Kidney epithelial cell (primary cell): ENCODE measurements around the gene PSMB11. TPM values are rescaled to one million over a fixed set of nuclear protein-coding genes. Genes with fewer than 3 reads are reported as not detected.
A peak's percentile ranks its signal among the peaks of the same experiment; 100 is the strongest.

ENCODE experiments used
- DNase-seq: peaks from one replicate; pipeline ENCODE4 v3.0.0-alpha.2; 2010; ENCODE audit warnings: low read depth
- H3K27me3 ChIP-seq: 2 replicates; pipeline ENCODE4 v1.6.0; 2011; ENCODE audit warnings: low read length; ENCODE audit not compliant: control insufficient read depth, insufficient read depth
- H3K36me3 ChIP-seq: 2 replicates; pipeline ENCODE4 v1.5.1; 2011; ENCODE audit warnings: low read length; ENCODE audit not compliant: control insufficient read depth, insufficient read depth
- H3K4me3 ChIP-seq: 2 replicates; pipeline ENCODE4 v1.5.1; 2011; ENCODE audit warnings: low read depth, mild to moderate bottlenecking, control low read depth, low read length
- total RNA-seq: library from RNA; depleted of rRNA; stranded (reverse); fragments of >200 nt; gene quantifications from 2 replicates; pipeline ENCODE4 v1.2.3, GENCODE V29; 2015
- TF ChIP-seq, protein P1 (sequence below): IDR thresholded peaks from 2 replicates; pipeline ENCODE4 v1.5.1; 2011; ENCODE audit warnings: mild to moderate bottlenecking, moderate library complexity, low read length, control low read depth, inconsistent platforms; ENCODE audit not compliant: insufficient read depth, poor library complexity, severe bottlenecking

PSMB11 gene, protein sequence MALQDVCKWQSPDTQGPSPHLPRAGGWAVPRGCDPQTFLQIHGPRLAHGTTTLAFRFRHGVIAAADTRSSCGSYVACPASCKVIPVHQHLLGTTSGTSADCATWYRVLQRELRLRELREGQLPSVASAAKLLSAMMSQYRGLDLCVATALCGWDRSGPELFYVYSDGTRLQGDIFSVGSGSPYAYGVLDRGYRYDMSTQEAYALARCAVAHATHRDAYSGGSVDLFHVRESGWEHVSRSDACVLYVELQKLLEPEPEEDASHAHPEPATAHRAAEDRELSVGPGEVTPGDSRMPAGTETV
- total RNA-seq: not detected in 2 replicates

DNA sequence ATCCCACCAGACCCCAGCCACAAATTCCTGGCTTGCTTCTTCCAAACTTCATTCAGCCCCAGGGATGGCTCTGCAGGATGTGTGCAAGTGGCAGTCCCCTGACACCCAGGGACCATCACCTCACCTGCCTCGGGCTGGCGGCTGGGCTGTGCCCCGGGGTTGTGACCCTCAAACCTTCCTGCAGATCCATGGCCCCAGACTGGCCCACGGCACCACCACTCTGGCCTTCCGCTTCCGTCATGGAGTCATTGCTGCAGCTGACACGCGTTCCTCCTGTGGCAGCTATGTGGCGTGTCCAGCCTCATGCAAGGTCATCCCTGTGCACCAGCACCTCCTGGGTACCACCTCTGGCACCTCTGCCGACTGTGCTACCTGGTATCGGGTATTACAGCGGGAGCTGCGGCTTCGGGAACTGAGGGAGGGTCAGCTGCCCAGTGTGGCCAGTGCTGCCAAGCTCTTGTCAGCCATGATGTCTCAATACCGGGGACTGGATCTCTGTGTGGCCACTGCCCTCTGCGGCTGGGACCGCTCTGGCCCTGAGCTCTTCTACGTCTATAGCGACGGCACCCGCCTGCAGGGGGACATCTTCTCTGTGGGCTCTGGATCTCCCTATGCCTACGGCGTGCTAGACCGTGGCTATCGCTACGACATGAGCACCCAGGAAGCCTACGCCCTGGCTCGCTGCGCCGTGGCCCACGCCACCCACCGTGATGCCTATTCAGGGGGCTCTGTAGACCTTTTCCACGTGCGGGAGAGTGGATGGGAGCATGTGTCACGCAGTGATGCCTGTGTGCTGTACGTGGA lies at the start of gene PSMB11:
Gene PSMB11, plus strand, starts transcription at position 51 of the 804 bp plus-strand sequence. Its CDS starts 14 bp downstream, at position 65.
- no peak for DNase-seq
- TF ChIP-seq, protein P1, sequence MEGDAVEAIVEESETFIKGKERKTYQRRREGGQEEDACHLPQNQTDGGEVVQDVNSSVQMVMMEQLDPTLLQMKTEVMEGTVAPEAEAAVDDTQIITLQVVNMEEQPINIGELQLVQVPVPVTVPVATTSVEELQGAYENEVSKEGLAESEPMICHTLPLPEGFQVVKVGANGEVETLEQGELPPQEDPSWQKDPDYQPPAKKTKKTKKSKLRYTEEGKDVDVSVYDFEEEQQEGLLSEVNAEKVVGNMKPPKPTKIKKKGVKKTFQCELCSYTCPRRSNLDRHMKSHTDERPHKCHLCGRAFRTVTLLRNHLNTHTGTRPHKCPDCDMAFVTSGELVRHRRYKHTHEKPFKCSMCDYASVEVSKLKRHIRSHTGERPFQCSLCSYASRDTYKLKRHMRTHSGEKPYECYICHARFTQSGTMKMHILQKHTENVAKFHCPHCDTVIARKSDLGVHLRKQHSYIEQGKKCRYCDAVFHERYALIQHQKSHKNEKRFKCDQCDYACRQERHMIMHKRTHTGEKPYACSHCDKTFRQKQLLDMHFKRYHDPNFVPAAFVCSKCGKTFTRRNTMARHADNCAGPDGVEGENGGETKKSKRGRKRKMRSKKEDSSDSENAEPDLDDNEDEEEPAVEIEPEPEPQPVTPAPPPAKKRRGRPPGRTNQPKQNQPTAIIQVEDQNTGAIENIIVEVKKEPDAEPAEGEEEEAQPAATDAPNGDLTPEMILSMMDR: no peak
- H3K4me3 ChIP-seq: no peak within 1 kb of the TSS
- H3K36me3 ChIP-seq: no peaks in the 10 kb centered on the region
- no peaks in the 10 kb centered on the region for H3K27me3 ChIP-seq

DNA sequence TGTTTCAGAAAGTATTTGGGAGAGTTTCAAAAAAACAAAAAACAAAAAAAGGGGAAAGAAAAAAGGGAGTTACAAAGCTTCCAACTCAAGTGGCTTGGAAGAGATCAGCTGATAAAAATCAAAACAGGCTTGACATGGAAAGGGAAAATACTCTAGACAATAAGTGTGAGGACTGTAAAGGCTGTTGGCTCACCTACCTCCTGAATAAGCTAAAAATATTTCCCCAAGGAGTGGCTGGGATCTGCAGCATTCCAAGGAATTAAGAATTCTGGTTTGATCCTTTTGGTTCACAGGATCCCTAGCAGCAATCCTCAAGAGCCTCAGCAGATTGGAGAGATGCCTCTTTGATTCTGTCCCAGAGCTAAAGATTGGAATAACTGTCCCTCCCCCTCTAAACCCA lies 48.5 kb upstream of the PSMB11 start:
- Histone ChIP-seq H3K27me3 (no peaks in the 10 kb centered on the region), H3K4me3 (no peak overlapping the region), H3K36me3 (no peaks in the 10 kb centered on the region)
- no peak for DNase-seq
- TF ChIP-seq, protein P1: no peak

DNA sequence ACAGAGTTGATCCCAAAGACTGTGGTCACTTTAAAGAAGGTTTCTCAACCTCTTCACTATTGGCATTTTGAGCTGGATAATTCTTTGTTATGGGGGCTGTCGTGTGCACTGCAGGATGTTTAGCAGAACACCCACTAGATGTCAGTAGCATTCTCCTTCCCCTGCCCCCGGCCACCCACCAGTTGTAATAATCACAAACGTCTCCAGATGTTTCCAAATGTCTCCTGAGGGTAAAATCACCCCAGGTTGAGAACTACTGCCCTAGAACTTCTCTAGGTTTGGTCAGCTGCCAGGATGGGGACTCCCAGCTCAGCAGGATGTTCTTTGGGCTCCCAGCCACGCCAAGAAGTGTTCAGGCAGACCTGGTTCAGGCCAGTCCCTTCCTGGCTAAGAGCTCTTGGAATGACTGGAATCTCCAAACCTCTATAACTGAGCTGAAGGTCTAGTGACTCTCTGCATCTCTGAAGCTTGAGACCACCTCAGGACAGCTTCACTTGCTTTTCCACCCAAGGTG lies 47.2 kb upstream of the PSMB11 start:
- DNase-seq: no peak
- H3K27me3 ChIP-seq: no peaks in the 10 kb centered on the region
- H3K4me3 ChIP-seq: no peak overlapping the region
- no peaks in the 10 kb centered on the region for H3K36me3 ChIP-seq
- TF ChIP-seq, protein P1: peak; percentile 71

DNA sequence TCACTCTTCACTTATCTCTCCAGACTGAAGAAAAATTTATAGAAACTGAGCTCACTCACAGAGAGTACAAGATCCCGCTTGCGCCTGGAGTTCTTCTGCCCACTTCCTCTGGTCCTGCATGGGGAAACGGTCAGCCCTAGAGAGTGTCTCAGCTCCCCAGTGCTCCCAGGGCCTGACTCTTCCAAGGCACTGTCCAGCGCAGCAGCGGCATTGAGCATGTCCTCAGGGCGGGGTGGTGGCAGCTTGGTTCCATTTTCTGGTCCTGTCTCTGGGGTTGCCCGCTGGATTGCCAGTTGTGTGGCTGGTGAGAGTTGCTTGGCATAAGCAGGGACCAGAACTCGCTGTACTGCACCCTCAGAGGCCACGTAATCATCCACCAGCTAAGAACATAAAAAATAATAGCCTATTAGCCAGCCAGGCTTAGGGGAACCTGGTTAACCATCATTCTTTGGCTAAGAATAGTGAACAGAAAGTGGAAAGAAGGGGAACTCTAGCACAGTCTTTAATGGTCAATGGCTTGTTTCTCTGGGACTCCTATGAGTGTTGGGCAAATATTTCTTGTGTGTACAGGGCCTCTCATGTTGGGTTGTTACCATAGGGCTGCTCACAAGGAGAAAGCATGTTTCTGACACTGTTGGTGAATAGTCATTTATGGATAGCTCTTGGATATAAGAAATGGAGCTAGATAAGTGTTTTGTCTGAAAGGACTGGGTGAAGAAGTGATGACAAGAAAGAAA lies 46.0 kb upstream of the PSMB11 start:
- TF ChIP-seq, protein P1: no peak
- DNase-seq: no peak
- Histone ChIP-seq H3K27me3 (no peaks in the 10 kb centered on the region), H3K4me3 (no peak overlapping the region), H3K36me3 (no peaks in the 10 kb centered on the region)

DNA sequence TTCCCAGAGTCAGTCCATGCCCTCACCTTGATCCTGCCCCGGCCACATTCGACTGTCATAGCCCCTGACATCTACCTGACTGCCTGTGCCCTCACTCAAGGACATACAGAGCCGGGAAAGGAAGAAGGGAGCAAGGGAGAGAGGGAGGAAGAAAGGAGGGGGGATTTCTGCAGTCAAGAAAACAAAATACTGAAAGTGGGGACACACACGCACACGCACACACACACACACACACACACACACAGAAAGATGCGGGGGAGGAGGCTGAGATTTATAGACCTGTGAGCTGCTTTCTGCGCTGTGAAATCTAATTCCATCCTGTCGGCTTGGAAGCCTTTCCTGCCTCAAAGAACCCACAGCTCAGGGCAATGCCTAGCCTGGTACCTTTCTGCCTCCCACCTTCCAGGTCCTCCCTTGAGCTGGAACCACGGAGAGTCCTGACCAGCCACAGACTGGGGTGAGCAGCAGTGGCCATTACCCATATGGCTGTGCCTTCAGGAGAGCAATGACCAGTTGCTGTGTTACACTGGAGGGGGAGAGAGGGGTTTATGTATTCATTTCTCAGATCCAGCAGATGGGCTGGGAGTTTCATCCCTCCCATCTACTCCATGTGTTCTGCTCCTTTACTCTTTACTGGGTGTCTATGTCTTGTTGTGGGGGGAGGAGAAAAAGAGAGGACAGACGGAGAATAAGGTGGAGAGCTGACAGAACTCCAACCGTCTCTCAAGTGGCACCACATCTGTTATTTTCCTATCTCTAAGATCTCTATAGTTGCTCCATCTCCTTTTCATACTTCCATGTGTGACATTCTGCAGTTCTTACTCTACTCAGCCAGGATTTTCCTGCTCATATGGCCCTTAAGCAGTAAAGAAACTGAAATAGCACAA lies 45.0 kb upstream of the PSMB11 start:
- TF ChIP-seq, protein P1: no peak

More for the DNA sequence above, 45.0 kb upstream of the PSMB11 start:
- no peaks in the 10 kb centered on the region for H3K27me3 ChIP-seq
- no peaks in the 10 kb centered on the region for H3K36me3 ChIP-seq
- DNase-seq: no peak
- no peak overlapping the region for H3K4me3 ChIP-seq
